Measurements from ENCODE around the gene ZDHHC20. TPM values are rescaled to one million over a fixed set of nuclear protein-coding genes. Genes with fewer than 3 reads are reported as not detected.

The ZDHHC20 gene
- total and polyA plus RNA-seq, 2 of the 13 experiments (the other 11 are each of a cell fraction or from before 2014, with no cell fraction given), result 19.9 to 59.9 TPM

DNA sequence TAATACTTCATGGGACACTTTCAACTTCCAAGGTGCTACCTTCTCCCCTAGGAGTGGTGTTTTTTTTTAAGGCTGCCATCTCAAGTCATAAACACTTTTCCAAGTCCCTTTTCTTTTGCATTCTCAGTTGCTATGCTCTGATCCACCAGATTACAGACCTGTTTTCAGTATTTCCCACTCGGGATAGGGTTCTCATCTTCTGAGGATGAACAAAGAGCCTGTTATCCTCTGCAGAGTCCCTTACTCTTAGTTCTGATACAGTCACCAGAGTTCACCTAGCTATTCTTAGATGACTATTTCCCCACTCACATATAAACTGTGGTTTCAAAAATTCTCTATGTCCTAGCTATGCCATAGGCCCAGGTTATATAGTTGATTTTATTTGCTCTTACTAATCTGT, 15.9 kb downstream of the ZDHHC20 start:
- in situ Hi-C loops (cut with HindIII; ENCODE audit: extremely low pct_ligation_motif_present, low pct_unique_long_range_greater_than_20kb) (no loop called here), intact Hi-C loops (cut with micrococcal nuclease; ENCODE audit: unreplicated experiment) (no loop called here)
- no peak for FAIRE-seq
- no peaks in the 10 kb centered on the region for H4K20me1 ChIP-seq (ENCODE audit: insufficient read depth, low read length)
- ChIA-PET CTCF (ENCODE audit: low intra/inter-chr PET ratio, low total read pairs) (no interaction called here), POLR2A (no interaction called here)
- no peak overlapping the region for H3K27ac ChIP-seq (ENCODE audit: extremely low read length, insufficient read depth, low read length)
- no peak overlapping the region for H2AFZ ChIP-seq (ENCODE audit: low read length)
- H3K27me3 ChIP-seq (ENCODE audit: control insufficient read depth in 1 of 2, insufficient read depth in 2 of 2, low read length in 2 of 2), result no peaks in the 10 kb centered on the region
- H3K4me1 ChIP-seq (ENCODE audit: insufficient read depth, low read length), result peaks cover 9% of the 10 kb centered on the region; the same call in 1 of the 2 replicates
- no peak overlapping the region for H3K9ac ChIP-seq (ENCODE audit: insufficient read depth, low read depth, low read length)
- H3K9me3 ChIP-seq (ENCODE audit: low read length), result no peaks in the 10 kb centered on the region; the same call in 1 of the 2 replicates
- DNase-seq (ENCODE audit: low spot score), result no peak
- no peak for ATAC-seq
- H3K36me3 ChIP-seq (replicated peaks in 1 of 2; ENCODE audit: control insufficient read depth in 1 of 2, insufficient read depth in 2 of 2, low read length in 2 of 2), result no peaks in the 10 kb centered on the region
- no peak overlapping the region for H3K4me2 ChIP-seq (ENCODE audit: low read depth, low read length)
- BruUV-seq (replicated peaks), result no TSS peak
- H3K4me3 ChIP-seq (replicated peaks in 1 of 3; ENCODE audit: insufficient read depth in 1 of 3, low read depth in 2 of 3, low read length in 3 of 3), result no peak overlapping the region
- peaks cover 53% of the 10 kb centered on the region for H3K79me2 ChIP-seq (ENCODE audit: insufficient read depth, low read length)
- 68% methylated on average over 1 of the region's 1 CpG for WGBS (ENCODE audit: low lambda C conversion rate)
- TF ChIP-seq ZNF567 (CRISPR knock-in tag; IDR thresholded peaks at IDR 0.05; ENCODE audit: borderline replicate concordance), result no peak
- no peak for TF ChIP-seq ZNF879 (CRISPR knock-in tag; IDR thresholded peaks at IDR 0.05)
- no peak for TF ChIP-seq HCFC1 (IDR thresholded peaks at IDR 0.05; ENCODE audit: low read depth, low read length)
- no peak for TF ChIP-seq ZKSCAN1 (IDR thresholded peaks at IDR 0.05; ENCODE audit: low read length)
- no peak for TF ChIP-seq HNRNPL (IDR thresholded peaks at IDR 0.05; ENCODE audit: low read depth, low read length)
- TF ChIP-seq, protein P1, sequence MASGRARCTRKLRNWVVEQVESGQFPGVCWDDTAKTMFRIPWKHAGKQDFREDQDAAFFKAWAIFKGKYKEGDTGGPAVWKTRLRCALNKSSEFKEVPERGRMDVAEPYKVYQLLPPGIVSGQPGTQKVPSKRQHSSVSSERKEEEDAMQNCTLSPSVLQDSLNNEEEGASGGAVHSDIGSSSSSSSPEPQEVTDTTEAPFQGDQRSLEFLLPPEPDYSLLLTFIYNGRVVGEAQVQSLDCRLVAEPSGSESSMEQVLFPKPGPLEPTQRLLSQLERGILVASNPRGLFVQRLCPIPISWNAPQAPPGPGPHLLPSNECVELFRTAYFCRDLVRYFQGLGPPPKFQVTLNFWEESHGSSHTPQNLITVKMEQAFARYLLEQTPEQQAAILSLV (CRISPR knock-in tag; IDR thresholded peaks at IDR 0.05; ENCODE audit: borderline replicate concordance), result no peak
- no peak for TF ChIP-seq ZNF570 (CRISPR knock-in tag; IDR thresholded peaks at IDR 0.05; ENCODE audit: borderline replicate concordance)
- TF ChIP-seq THAP11 (CRISPR knock-in tag; IDR thresholded peaks at IDR 0.05), result no peak
- TF ChIP-seq NCOA2 (CRISPR knock-in tag; IDR thresholded peaks at IDR 0.05), result no peak
- TF ChIP-seq, protein P2, sequence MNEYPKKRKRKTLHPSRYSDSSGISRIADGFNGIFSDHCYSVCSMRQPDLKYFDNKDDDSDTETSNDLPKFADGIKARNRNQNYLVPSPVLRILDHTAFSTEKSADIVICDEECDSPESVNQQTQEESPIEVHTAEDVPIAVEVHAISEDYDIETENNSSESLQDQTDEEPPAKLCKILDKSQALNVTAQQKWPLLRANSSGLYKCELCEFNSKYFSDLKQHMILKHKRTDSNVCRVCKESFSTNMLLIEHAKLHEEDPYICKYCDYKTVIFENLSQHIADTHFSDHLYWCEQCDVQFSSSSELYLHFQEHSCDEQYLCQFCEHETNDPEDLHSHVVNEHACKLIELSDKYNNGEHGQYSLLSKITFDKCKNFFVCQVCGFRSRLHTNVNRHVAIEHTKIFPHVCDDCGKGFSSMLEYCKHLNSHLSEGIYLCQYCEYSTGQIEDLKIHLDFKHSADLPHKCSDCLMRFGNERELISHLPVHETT (CRISPR knock-in tag; conservative IDR thresholded peaks at IDR 0.05), result no peak
- TF ChIP-seq, protein P3, sequence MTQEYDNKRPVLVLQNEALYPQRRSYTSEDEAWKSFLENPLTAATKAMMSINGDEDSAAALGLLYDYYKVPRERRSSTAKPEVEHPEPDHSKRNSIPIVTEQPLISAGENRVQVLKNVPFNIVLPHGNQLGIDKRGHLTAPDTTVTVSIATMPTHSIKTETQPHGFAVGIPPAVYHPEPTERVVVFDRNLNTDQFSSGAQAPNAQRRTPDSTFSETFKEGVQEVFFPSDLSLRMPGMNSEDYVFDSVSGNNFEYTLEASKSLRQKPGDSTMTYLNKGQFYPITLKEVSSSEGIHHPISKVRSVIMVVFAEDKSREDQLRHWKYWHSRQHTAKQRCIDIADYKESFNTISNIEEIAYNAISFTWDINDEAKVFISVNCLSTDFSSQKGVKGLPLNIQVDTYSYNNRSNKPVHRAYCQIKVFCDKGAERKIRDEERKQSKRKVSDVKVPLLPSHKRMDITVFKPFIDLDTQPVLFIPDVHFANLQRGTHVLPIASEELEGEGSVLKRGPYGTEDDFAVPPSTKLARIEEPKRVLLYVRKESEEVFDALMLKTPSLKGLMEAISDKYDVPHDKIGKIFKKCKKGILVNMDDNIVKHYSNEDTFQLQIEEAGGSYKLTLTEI (CRISPR knock-in tag; conservative IDR thresholded peaks at IDR 0.05), result no peak
- TF ChIP-seq, protein P4, sequence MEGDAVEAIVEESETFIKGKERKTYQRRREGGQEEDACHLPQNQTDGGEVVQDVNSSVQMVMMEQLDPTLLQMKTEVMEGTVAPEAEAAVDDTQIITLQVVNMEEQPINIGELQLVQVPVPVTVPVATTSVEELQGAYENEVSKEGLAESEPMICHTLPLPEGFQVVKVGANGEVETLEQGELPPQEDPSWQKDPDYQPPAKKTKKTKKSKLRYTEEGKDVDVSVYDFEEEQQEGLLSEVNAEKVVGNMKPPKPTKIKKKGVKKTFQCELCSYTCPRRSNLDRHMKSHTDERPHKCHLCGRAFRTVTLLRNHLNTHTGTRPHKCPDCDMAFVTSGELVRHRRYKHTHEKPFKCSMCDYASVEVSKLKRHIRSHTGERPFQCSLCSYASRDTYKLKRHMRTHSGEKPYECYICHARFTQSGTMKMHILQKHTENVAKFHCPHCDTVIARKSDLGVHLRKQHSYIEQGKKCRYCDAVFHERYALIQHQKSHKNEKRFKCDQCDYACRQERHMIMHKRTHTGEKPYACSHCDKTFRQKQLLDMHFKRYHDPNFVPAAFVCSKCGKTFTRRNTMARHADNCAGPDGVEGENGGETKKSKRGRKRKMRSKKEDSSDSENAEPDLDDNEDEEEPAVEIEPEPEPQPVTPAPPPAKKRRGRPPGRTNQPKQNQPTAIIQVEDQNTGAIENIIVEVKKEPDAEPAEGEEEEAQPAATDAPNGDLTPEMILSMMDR (CRISPR knock-in tag; IDR thresholded peaks at IDR 0.05), result no peak
- no peak for TF ChIP-seq XRCC5 (optimal IDR thresholded peaks at IDR 0.05; ENCODE audit: low read length)
- TF ChIP-seq, protein P5, sequence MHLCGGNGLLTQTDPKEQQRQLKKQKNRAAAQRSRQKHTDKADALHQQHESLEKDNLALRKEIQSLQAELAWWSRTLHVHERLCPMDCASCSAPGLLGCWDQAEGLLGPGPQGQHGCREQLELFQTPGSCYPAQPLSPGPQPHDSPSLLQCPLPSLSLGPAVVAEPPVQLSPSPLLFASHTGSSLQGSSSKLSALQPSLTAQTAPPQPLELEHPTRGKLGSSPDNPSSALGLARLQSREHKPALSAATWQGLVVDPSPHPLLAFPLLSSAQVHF (CRISPR knock-in tag; IDR thresholded peaks at IDR 0.05), result no peak
- TF ChIP-seq, protein P6, sequence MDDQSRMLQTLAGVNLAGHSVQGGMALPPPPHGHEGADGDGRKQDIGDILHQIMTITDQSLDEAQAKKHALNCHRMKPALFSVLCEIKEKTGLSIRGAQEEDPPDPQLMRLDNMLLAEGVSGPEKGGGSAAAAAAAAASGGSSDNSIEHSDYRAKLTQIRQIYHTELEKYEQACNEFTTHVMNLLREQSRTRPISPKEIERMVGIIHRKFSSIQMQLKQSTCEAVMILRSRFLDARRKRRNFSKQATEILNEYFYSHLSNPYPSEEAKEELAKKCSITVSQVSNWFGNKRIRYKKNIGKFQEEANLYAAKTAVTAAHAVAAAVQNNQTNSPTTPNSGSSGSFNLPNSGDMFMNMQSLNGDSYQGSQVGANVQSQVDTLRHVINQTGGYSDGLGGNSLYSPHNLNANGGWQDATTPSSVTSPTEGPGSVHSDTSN (CRISPR knock-in tag; IDR thresholded peaks at IDR 0.05; ENCODE audit: borderline replicate concordance), result no peak
